KMS-11 (cell line): ENCODE data around the gene SOX1.

Source experiments
- H2AFZ ChIP-seq: fragments of 200-600 bp; sonication (generic); 2 replicates; pipeline ENCODE4 v1.6.1; 2016; ENCODE audit warnings: antibody characterized with exemption, mixed run types, low read depth
- H3K27ac ChIP-seq: fragments of 200-600 bp; sonication (generic); 2 replicates; pipeline ENCODE4 v1.6.1; 2016; ENCODE audit warnings: mild to moderate bottlenecking, mixed run types
- H3K27me3 ChIP-seq: fragments of 200-600 bp; sonication (generic); 2 replicates; pipeline ENCODE4 v1.6.1; 2017; ENCODE audit warnings: mild to moderate bottlenecking, low read depth, mixed run types, moderate library complexity; ENCODE audit not compliant: insufficient read depth
- H3K36me3 ChIP-seq: fragments of 200-600 bp; sonication (generic); 2 replicates; pipeline ENCODE4 v1.6.1; 2017; ENCODE audit warnings: mild to moderate bottlenecking, mixed run types; ENCODE audit not compliant: insufficient read depth
- H3K4me1 ChIP-seq: fragments of 200-600 bp; sonication (generic); 2 replicates; pipeline ENCODE4 v1.6.1; 2016; ENCODE audit warnings: mild to moderate bottlenecking, low read depth, mixed run types; ENCODE audit not compliant: poor library complexity, severe bottlenecking
- H3K4me2 ChIP-seq: fragments of 200-600 bp; sonication (generic); 2 replicates; pipeline ENCODE4 v1.7.0; 2016; ENCODE audit warnings: mild to moderate bottlenecking, mixed run types
- H3K4me3 ChIP-seq: fragments of 200-600 bp; sonication (generic); IDR thresholded peaks from 2 replicates; pipeline ENCODE4 v1.6.1; 2017; ENCODE audit warnings: low read depth, low read length, mixed read lengths; ENCODE audit not compliant: insufficient read depth
- H3K79me2 ChIP-seq: fragments of 200-600 bp; sonication (generic); 2 replicates; pipeline ENCODE4 v1.6.1; 2016; ENCODE audit warnings: low read depth, mixed run types; ENCODE audit not compliant: insufficient read depth
- H3K9ac ChIP-seq: fragments of 200-600 bp; sonication (generic); 2 replicates; pipeline ENCODE4 v1.6.1; 2016; ENCODE audit warnings: mild to moderate bottlenecking, mixed run types
- H4K20me1 ChIP-seq: fragments of 200-600 bp; sonication (generic); 2 replicates; pipeline ENCODE4 v1.6.1; 2016; ENCODE audit warnings: mild to moderate bottlenecking, mixed run types; ENCODE audit not compliant: insufficient read depth
- TF ChIP-seq, protein P1 (sequence below): fragments of 200-600 bp; sonication (generic); conservative IDR thresholded peaks from 2 replicates; pipeline ENCODE4 v1.6.1; 2017; ENCODE audit warnings: low read depth, mild to moderate bottlenecking, antibody characterized with exemption, low read length, moderate library complexity, mixed read lengths

Gene SOX1

DNA sequence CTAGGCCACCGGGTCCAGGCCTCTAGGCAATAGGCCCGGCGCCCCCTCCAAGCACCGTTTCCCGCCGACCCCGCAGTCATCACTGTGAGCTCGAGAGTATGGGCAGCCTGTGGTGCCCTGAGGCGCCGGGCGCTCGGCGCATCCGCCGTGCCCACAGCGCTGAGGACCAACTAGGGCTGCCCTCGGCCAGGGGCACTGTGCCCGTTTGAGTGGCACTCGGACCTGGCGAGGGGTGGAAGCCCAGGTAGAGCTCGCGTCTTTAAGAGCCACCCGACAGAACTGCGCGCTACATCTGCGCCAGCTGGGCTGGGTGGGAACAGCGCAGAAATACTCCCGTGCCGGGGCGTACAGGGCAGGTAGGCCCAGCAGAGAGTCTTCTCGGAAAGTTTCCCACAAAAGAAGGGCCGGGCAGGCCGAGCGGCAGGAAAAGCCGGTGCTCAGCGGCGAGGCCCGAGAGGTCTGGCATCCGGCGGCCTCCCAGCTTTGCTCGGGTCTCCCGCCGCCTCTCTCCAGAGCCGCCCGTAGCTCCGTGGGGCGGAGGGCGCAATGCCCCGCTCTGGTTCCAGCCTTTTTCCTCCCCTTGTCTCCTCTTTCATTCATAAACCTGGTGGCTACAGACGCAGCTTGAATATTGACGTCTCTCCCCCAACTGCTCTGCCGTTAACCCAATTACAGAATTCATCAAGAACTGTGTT lies 5.4 kb upstream of the SOX1 start:
- no peaks in the 10 kb centered on the region for H3K36me3 ChIP-seq
- no peaks in the 10 kb centered on the region for H3K79me2 ChIP-seq
- no peaks in the 10 kb centered on the region for H3K27me3 ChIP-seq
- no peak overlapping the region for H3K4me3 ChIP-seq
- H3K9ac ChIP-seq: no peak overlapping the region
- TF ChIP-seq, protein P1, sequence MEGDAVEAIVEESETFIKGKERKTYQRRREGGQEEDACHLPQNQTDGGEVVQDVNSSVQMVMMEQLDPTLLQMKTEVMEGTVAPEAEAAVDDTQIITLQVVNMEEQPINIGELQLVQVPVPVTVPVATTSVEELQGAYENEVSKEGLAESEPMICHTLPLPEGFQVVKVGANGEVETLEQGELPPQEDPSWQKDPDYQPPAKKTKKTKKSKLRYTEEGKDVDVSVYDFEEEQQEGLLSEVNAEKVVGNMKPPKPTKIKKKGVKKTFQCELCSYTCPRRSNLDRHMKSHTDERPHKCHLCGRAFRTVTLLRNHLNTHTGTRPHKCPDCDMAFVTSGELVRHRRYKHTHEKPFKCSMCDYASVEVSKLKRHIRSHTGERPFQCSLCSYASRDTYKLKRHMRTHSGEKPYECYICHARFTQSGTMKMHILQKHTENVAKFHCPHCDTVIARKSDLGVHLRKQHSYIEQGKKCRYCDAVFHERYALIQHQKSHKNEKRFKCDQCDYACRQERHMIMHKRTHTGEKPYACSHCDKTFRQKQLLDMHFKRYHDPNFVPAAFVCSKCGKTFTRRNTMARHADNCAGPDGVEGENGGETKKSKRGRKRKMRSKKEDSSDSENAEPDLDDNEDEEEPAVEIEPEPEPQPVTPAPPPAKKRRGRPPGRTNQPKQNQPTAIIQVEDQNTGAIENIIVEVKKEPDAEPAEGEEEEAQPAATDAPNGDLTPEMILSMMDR: no peak
- no peak overlapping the region for H3K27ac ChIP-seq
- no peak overlapping the region for H3K4me2 ChIP-seq
- no peak overlapping the region for H2AFZ ChIP-seq
- H3K4me1 ChIP-seq: no peaks in the 10 kb centered on the region
- no peaks in the 10 kb centered on the region for H4K20me1 ChIP-seq

DNA sequence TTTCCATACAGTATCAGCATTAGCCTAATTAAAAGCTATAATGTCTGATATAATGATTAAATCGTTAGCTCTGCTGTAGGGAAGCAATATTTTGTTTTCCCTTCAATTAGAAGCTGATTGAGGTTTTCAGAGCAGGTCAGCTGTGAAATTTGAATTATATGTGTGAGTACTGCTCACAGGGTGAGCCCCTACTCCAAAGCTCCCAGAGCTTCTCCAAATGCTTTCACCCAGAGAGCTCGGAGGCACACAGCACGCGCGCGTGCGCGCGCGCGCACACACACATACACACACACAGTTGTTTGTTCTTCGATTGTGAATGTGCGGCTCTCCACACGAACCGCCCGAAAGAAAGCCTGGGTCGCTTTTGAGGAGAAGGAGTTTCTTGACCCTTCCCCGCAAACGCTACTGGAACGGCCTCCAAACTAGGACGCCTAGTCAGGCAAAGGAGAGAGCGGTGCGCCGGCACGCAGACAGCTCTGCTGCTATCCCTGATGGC lies 4.8 kb upstream of the SOX1 start:
- Histone ChIP-seq H3K4me3 (no peak overlapping the region), H3K4me1 (no peaks in the 10 kb centered on the region), H3K27me3 (no peaks in the 10 kb centered on the region), H2AFZ (no peak overlapping the region), H3K27ac (no peak overlapping the region), H3K79me2 (no peaks in the 10 kb centered on the region), H4K20me1 (no peaks in the 10 kb centered on the region), H3K36me3 (no peaks in the 10 kb centered on the region), H3K4me2 (no peak overlapping the region), H3K9ac (no peak overlapping the region)
- TF ChIP-seq, protein P1: no peak

DNA sequence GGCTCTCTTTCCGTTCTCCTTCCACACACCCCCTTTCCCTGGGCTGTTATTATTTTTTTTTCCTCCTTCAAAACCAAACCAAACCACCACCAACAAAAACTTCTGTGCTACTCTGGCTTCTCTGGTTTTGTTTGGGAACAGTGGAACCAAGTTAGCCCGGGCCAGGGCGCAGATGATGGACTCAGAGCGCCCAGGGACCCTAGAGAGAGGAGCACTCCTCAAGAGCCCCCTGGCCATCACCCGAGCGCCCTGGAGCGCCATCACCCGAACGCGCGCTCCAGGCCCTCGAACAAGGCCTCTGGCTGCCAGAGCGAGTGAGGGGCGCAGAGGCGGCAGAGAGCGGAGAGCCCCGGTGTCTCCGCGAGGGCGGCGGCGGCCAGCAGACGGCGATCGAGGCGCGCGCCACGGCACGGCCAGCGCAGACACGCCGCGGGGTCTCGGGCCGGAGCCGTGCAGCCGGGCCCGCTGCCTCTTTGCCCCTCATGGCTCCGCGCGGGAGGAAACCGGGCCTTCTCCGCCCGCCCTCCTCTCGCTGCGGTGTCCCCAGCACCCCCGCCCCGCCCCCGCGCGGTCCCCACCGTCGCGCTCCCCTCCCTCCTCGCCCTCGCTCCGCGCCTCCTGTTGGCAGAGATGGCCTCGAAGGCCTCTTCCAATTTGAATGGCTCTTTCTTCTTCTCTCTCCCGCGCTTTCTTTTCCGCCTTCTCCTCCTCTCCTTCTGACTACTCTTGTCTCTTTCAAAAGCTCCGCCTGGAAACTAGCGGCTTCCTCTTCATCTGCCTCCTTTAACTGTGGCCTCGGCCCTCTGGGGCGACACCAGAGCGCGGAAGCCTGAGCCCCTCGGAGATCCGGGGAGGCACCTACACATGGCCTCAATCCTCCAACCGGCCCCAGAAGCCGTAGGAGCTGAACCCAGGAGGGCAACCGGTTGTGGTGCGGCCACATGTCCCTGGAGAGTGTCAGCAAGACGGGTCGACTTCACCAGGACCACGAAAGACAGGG lies 4.1 kb upstream of the SOX1 start:
- Histone ChIP-seq H3K9ac (no peak overlapping the region), H3K27ac (no peak overlapping the region), H2AFZ (no peak overlapping the region), H4K20me1 (no peaks in the 10 kb centered on the region), H3K4me1 (no peaks in the 10 kb centered on the region), H3K4me2 (no peak overlapping the region), H3K36me3 (no peaks in the 10 kb centered on the region), H3K79me2 (no peaks in the 10 kb centered on the region), H3K4me3 (no peak overlapping the region), H3K27me3 (no peaks in the 10 kb centered on the region)
- TF ChIP-seq, protein P1: no peak

DNA sequence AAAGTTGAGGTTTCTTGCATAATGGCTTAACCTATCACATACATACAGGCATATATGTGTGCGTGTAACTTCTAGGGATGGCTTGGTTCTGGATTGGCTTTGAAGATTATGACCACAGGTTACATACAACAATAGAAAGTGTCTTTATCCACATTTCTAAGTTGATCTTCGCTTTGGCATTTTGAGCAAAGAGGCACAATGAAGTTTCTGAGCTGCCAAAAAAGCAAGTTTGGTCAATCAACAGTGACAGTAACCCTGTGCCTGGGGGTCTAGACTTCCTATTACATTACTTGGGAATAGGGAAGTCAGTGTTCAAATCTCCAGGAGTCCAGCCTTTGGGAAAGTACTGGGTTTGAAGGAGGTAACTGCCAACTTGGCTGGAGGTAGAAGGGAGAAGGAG lies 3.1 kb upstream of the SOX1 start:
- no peak overlapping the region for H3K27ac ChIP-seq
- no peaks in the 10 kb centered on the region for H3K79me2 ChIP-seq
- H3K4me1 ChIP-seq: no peaks in the 10 kb centered on the region
- no peak overlapping the region for H3K4me2 ChIP-seq
- no peak overlapping the region for H2AFZ ChIP-seq
- H3K9ac ChIP-seq: no peak overlapping the region
- no peaks in the 10 kb centered on the region for H3K36me3 ChIP-seq
- TF ChIP-seq, protein P1: no peak
- no peaks in the 10 kb centered on the region for H3K27me3 ChIP-seq
- H4K20me1 ChIP-seq: no peaks in the 10 kb centered on the region
- H3K4me3 ChIP-seq: no peak overlapping the region
